Measurements from ENCODE around the gene COL4A6.
"Not testable (repeated sequence)": the region's sequence is repeated elsewhere in the genome, so short reads cannot be mapped to it uniquely, and the experiment has no call there.

Gene COL4A6

GRCh38 chrX:108397627-108398391 lies 40.4 kb downstream of the COL4A6 start:
- no peak for DNase-seq

DNA sequence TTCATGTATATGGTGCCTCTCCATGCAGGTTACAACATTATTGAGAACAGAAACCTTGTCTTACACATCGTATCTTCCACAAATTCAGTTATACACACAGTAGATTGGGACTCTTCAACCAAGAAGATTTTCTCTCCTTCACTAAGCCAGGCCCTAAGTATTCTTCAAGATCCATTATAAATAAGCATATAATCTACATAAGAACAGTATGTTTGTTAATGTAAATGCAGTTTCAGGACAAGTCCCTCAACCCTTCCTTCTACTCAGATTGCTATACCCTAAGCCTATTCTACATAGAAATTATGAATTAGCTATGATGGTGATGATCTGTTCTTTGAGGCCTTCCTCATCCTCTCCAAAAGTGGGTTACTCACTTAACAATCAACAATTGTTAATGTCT lies 41.2 kb downstream of the COL4A6 start:
- DNase-seq = no peak

GRCh38 chrX:108396188-108396891 lies 41.9 kb downstream of the COL4A6 start:
- no peak for DNase-seq

GRCh38 chrX:108390976-108391717 lies 47.1 kb downstream of the COL4A6 start:
- not testable (repeated sequence) for DNase-seq

- no peak for DNase-seq
Measured at GRCh38 chrX:108384783-108385182, 53.4 kb downstream of the COL4A6 start.

GRCh38 chrX:108380222-108380621 lies 58.0 kb downstream of the COL4A6 start:
- DNase-seq = no peak

DNA sequence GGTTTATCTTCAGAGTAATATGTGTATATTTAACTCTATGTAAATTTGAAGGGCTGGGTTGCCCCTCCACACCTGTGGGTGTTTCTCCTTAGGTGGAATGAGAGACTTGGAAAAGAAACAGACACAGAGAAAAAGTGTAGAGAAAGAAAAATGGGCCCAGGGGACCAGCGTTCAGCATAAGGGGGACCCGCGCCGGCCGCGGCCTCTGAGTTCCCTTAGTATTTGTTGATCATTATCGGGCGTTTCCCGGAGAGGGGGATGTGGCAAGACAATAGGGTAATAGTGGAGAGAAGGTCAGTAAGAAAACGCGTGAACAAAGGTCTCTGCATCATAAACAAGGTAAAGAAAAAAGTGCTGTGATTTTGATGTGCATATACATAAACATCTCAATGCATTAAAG lies 61.4 kb downstream of the COL4A6 start:
- not testable (repeated sequence) for DNase-seq

- not testable (repeated sequence) for DNase-seq
Measured at GRCh38 chrX:108375591-108375990, 62.6 kb downstream of the COL4A6 start.

- no peak for DNase-seq
Measured at GRCh38 chrX:108366644-108367406, 71.4 kb downstream of the COL4A6 start.

DNA sequence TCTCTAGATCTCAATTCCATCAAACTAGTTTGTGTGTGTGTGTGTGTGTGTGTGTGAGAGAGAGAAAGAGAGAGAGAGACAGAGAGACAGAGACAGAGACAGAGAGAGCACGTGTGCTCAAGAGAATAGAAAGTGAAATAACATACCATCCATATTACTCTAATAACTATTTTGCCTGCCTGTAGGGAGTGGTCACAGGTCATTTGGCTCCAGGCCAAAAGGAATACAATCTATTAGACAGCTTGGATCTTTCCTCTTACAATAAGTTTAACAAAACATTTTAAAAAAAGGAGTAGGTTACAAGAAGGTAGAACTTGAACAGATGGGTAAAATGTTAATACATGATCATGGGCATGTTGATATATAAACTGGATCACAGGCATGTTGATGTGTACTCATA lies 76.2 kb downstream of the COL4A6 start:
- no peak for DNase-seq

GRCh38 chrX:108361316-108361715 lies 76.9 kb downstream of the COL4A6 start:
- DNase-seq = no peak

DNA sequence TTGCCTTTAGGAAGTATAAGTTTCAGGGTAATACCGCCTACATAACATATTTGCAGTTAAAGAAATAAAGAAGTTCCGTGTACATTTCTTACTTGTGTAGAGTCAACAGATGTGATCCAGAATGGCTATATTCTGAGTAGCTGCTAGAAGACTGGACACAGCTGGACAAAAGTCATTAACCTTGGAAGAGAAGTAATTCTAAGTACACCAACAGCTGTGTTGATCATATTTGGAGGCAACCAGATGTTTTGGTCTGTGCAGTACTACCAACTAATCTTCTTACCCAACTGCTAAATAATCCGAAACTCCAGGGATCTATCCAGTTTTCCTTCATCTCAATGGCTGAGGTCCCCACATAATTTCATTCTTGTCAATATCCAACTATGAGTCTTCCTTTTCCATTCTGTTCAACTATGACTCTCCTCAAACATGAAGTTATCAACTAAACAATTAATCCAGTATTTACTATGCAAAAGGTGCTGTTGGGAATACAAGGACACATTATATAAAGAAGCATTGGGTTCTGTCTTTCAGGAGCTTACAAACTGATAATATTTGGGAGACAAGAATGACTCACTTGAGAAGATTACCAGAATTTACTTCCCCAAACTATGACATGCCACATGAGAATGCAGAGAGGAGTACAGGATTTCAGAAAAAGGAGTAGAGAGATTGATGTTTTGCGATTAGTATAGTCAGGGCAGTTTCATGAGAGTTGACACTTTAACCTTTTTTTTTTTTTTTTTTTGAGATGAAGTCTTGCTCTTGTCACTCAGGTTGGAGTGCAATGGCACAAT lies 78.2 kb downstream of the COL4A6 start:
- DNase-seq = no peak

DNA sequence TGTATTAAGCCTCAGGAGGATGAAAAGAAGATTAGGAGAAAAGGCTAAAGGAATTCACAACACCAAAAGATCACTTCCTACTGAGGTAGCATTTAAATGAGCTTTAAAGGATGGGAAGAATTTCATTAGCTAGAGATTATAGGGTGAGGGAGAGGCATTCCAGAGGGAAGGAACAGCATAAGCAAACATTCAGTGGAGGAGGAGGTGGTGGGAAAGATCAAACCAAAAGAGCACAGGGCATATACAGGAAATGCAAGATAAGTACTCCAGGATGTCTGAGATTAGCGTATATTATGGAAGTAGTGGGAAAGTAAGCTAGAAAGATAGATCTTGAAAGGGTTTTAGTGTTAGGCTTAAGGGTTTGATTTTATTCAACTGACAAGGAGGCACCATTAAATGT lies 84.8 kb downstream of the COL4A6 start:
- DNase-seq = no peak

DNA sequence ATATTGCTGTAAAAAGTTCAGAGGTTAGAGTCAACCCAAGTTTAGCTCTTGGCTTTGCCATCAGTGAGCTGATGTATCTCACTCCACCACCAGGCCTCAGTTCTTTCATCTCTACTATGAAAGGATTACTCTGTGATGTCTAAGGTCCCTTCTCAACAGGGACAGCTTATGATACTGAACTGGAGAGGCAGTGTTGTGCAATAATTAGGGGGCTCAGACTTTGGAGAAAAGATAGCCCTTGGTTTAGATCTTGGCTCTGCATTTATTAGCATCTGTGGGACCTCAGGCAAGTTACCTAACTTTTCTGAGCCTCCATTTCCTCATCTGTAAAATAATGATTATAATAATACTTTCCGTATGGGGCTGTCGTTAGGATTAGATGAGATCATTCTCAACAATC lies 89.0 kb downstream of the COL4A6 start:
- no peak for DNase-seq

- no peak for DNase-seq
Measured at GRCh38 chrX:108348525-108348924, 89.7 kb downstream of the COL4A6 start.

DNA sequence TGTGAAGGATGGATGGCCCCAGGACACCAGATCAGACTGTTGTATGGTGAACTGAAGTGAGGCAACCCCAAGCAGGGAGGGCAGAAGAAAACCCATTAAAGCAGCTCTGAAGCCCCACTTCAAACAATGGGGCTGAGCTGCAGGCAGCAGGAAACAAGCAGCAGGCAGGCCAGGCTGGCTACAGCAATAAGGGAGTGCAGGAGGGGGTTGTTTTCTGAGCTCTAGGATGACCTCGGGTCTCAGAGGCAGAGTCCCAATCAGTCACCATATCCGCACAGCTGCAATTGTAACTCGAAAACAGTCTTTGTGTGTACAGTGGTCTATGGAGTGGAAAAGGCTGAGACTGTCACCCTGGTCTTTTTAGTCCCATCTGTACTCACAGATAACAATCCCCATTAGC lies 90.4 kb downstream of the COL4A6 start:
- DNase-seq = peak; percentile 53

- peak; percentile 15 for DNase-seq
Measured at GRCh38 chrX:108344216-108344615, 94.0 kb downstream of the COL4A6 start.

- no peak for DNase-seq
Measured at GRCh38 chrX:108341947-108342346, 96.3 kb downstream of the COL4A6 start.

DNA sequence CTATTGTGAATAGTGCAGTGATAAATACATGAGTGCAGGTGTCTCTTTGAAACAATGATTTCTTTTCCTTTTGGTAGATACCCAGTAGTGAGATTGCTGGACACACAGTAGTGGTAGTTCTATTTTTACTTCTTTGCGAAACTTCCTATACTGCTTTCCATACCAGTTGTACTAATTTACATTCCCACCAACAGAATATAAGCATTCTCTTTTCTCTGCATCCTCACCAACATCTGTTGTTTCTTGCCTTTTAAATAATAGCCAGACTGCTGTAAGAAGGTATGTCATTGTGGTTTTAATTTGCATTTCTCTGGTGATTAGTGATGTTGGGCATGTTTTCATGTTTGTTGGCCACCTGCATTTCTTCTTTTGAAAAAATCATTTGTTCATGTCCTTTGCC lies 105.9 kb downstream of the COL4A6 start:
- DNase-seq = no peak

DNA sequence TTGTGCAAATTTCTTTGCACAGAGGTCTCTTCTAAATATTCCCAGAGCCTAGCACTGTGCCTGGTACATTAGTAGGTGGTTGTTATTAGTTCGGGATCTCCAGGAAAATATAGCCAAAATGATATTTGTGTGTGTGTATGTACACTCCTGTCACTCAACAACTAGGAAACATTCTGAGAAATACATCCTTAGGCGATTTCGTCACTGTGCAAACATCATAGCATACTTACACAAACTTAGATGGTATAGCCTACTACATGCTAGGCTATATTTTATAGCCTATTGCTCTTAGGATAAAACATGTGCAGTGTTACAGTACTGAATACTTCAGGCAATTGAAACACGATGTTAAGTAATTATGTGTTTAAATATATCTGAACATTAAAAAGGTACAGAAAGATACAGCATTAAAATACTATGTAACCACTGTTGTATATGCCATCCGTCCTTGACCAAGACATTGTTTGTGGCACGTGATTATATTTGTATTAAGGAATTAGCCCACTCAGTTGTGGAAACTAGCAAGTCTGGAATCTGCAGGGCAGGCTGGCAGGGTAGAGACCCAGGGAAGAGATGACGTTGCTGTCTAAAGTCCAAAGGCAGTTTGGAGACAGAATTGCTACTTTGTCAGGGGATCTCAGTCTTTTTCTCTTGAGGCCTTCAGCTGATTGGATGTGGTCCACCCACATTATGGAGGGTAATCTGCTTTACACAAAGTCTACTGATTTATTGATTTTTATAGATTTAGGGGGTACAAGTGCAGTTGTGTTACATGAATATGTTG lies 106.9 kb downstream of the COL4A6 start:
- no peak for DNase-seq

DNA sequence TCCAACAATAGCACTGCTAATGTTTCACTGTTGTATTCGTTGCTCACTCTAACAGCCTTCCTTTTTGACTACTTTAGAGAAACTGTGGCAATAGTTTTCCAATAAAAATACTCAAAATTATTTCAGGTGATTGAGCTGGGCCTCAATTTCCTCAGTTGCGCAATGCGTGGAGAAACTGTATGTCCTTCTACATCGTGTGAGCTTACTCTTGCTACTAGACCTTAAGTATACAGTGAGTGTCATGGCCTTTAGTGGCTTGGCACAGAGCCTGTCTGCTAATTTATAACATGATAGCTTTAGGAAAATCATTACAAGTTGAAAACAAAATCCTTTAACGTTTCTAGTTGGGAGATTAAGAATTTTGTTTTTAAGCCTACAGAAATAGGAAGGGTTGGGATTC lies 114.5 kb downstream of the COL4A6 start:
- no peak for DNase-seq

Data from eye (tissue), 1 donor.